T-cell (primary cell): Measurements from ENCODE around the gene WDR37. TPM values are rescaled to one million over a fixed set of nuclear protein-coding genes. Genes with fewer than 3 reads are reported as not detected.

Experiments used
- ATAC-seq, 4 experiments: fragments of 200-7000 bp in 3 of 4; fragments of 150-1000 bp in 1 of 4; cut with Tn5 transposase; replicated peaks in 1 of 4; 1 replicate in 3 of 4; 2 replicates in 1 of 4; pipeline ENCODE4 v1.10.0; 2021; ENCODE audit warnings: moderate library complexity in 3 of 4, mild to moderate bottlenecking in 2 of 4, moderate number of reproducible peaks in 1 of 4
- CTCF ChIA-PET, 2 donors: fragments of 300-600 bp; sonication (Branson Sonifier 250); formaldehyde crosslinking; loops; one replicate each; lab custom pipeline; 2022; ENCODE audit warnings: antibody characterized with exemption in 2 of 2; lab: Charles Lee
- POLR2A ChIA-PET, 2 donors: fragments of 300-600 bp; sonication (Branson Sonifier 250); formaldehyde crosslinking; loops; one replicate each; lab custom pipeline; 2022; ENCODE audit warnings: antibody characterized with exemption in 2 of 2; lab: Charles Lee
- DNase-seq, 35 experiments: peaks; one replicate each; pipeline versions ENCODE4 v3.0.0 to v3.0.0-alpha.2; 2013 to 2023
- H3K27ac ChIP-seq: one replicate; pipeline ENCODE4 v1.5.1; 2013; ENCODE audit warnings: low read length
- H3K27me3 ChIP-seq, 2 experiments: replicated peaks in 1 of 2; 1 replicate in 1 of 2; 2 replicates in 1 of 2; pipeline versions ENCODE4 v1.6.1 to v1.7.0; 2013; ENCODE audit warnings: low read length in 1 of 2, mixed read lengths in 1 of 2; ENCODE audit not compliant: control insufficient read depth in 2 of 2, insufficient read depth in 2 of 2; ENCODE audit errors: extremely low read depth in 1 of 2
- H3K36me3 ChIP-seq, 2 donors: 1 replicate in 1 of 2; 2 replicates in 1 of 2; pipeline versions ENCODE4 v1.6.1 to v1.7.0; 2013; ENCODE audit warnings: low read length in 1 of 2; ENCODE audit not compliant: control insufficient read depth in 2 of 2, insufficient read depth in 1 of 2; ENCODE audit errors: extremely low read depth in 1 of 2
- H3K4me1 ChIP-seq, 2 experiments: 1 replicate in 1 of 2; 2 replicates in 1 of 2; pipeline versions ENCODE4 v1.6.1 to v1.7.0; 2013; ENCODE audit warnings: low read length in 2 of 2, mixed read lengths in 1 of 2; ENCODE audit not compliant: insufficient read depth in 2 of 2, control insufficient read depth in 1 of 2; ENCODE audit errors: extremely low read depth in 1 of 2
- H3K4me3 ChIP-seq, 2 donors: 1 replicate in 1 of 2; 2 replicates in 1 of 2; pipeline versions ENCODE4 v1.5.1 to v1.7.0; 2013; ENCODE audit warnings: mild to moderate bottlenecking in 2 of 2, low read length in 1 of 2, moderate library complexity in 1 of 2; ENCODE audit not compliant: control insufficient read depth in 1 of 2; ENCODE audit errors: extremely low read depth in 1 of 2
- H3K9me3 ChIP-seq: 2 replicates; pipeline ENCODE4 v1.7.0; 2013
- H3K27ac Mint-ChIP-seq, 2 donors: one replicate each; pipeline ENCODE4 v1.8.0; 2020 to 2021; ENCODE audit warnings: mild to moderate bottlenecking in 2 of 2, mixed read lengths in 2 of 2
- H3K27me3 Mint-ChIP-seq, 2 donors: one replicate each; pipeline ENCODE4 v1.8.0; 2021 to 2022; ENCODE audit warnings: mixed read lengths in 2 of 2
- H3K36me3 Mint-ChIP-seq: one replicate; pipeline ENCODE4 v1.8.0; 2021; ENCODE audit warnings: mixed read lengths
- H3K4me1 Mint-ChIP-seq, 3 donors: one replicate each; pipeline ENCODE4 v1.8.0; 2020 to 2022; ENCODE audit warnings: mixed read lengths in 3 of 3, mild to moderate bottlenecking in 1 of 3
- H3K4me3 Mint-ChIP-seq, 3 donors: one replicate each; pipeline ENCODE4 v1.8.0; 2020 to 2022; ENCODE audit warnings: mild to moderate bottlenecking in 3 of 3, mixed read lengths in 3 of 3, moderate library complexity in 3 of 3
- H3K9me3 Mint-ChIP-seq, 3 donors: one replicate each; pipeline ENCODE4 v1.8.0; 2020 to 2022; ENCODE audit warnings: mixed read lengths in 3 of 3
- WGBS: methylation state at CpG from one replicate; pipeline ENCODE4 v1.1.5; 2013; ENCODE audit warnings: missing lambda C conversion rate; ENCODE audit not compliant: insufficient coverage; 5-methylcytosine and 5-hydroxymethylcytosine counted together
- total RNA-seq, 35 experiments: library from RNA in 6 of 35; stranded (reverse) in 6 of 35; fragments of 120-200 nt in 1 of 35; gene quantifications; one replicate each; pipeline versions ENCODE4 v1.2.1 to v1.2.4 and lab custom pipeline; 2013 to 2026

The WDR37 gene
- total RNA-seq, 5 donors from 2014 or later (not counting 1 experiment from before 2014, with no cell fraction given), result 34.6 to 40.4 (median 37.3) TPM

GRCh38 chr10:1147810-1148209, 91.6 kb downstream of the WDR37 start:
- ATAC-seq (no peak), DNase-seq (no peak)
- peaks cover 9 to 14% (median 13%) of the 10 kb centered on the region in 3 donors for H3K9me3 Mint-ChIP-seq
- no peak overlapping the region for H3K4me3 Mint-ChIP-seq
- Histone ChIP-seq H3K27me3 (peaks cover 0 to 26% of the 10 kb centered on the region in 2 experiments), H3K9me3 (no peaks in the 10 kb centered on the region), H3K4me1 (no peaks in the 10 kb centered on the region), H3K27ac (no peak overlapping the region), H3K4me3 (no peak overlapping the region), H3K36me3 (no peaks in the 10 kb centered on the region)
- H3K4me1 Mint-ChIP-seq, result peaks cover 2 to 20% (median 8%) of the 10 kb centered on the region in 3 donors
- no peak overlapping the region for H3K27ac Mint-ChIP-seq
- ChIA-PET POLR2A (no interaction called here), CTCF (no interaction called here)
- H3K27me3 Mint-ChIP-seq, result peaks cover 0 to 3% of the 10 kb centered on the region in 2 donors
- peaks cover 6% of the 10 kb centered on the region for H3K36me3 Mint-ChIP-seq
- 80% methylated on average over 1 of the region's 5 CpGs for WGBS

- no peak overlapping the region for H3K27ac Mint-ChIP-seq
- no peaks in the 10 kb centered on the region for H3K9me3 ChIP-seq
- no peak overlapping the region for H3K4me3 ChIP-seq
- no peak overlapping the region for H3K4me3 Mint-ChIP-seq
- H3K27me3 ChIP-seq, result peaks cover 0 to 26% of the 10 kb centered on the region in 2 experiments
- H3K9me3 Mint-ChIP-seq, result peaks cover 9 to 14% (median 13%) of the 10 kb centered on the region in 3 donors
- DNase-seq (no peak), ATAC-seq (no peak)
- H3K4me1 ChIP-seq, result no peaks in the 10 kb centered on the region
- WGBS, result 91% methylated on average over 13 of the region's 17 CpGs
- ChIA-PET POLR2A (no interaction called here), CTCF (interaction anchor here (0.7 to 1.0 kb wide), 2 partner anchors 39 to 501 kb away, joined by 3 to 4 read pairs; no protein-coding TSS in a partner anchor)
- H3K36me3 ChIP-seq, result no peaks in the 10 kb centered on the region
- peaks cover 0 to 3% of the 10 kb centered on the region in 2 donors for H3K27me3 Mint-ChIP-seq
- peaks cover 6% of the 10 kb centered on the region for H3K36me3 Mint-ChIP-seq
- H3K27ac ChIP-seq, result no peak overlapping the region
- peaks cover 2 to 20% (median 10%) of the 10 kb centered on the region in 3 donors for H3K4me1 Mint-ChIP-seq
These were observed 92.8 kb downstream of the WDR37 start for GRCh38 chr10:1148855-1149605.

GRCh38 chr10:1149793-1150637, 93.8 kb downstream of the WDR37 start:
- H3K27me3 ChIP-seq, result peaks cover 0 to 28% of the 10 kb centered on the region in 2 experiments
- 72% methylated on average over 15 of the region's 23 CpGs for WGBS
- H3K9me3 ChIP-seq, result no peaks in the 10 kb centered on the region
- Mint-ChIP-seq H3K9me3 (peaks cover 9 to 13% (median 11%) of the 10 kb centered on the region in 3 donors), H3K27ac (no peak overlapping the region), H3K36me3 (peaks cover 6% of the 10 kb centered on the region), H3K27me3 (peaks cover 0 to 3% of the 10 kb centered on the region in 2 donors), H3K4me3 (peak overlapping the region in 1 of 3 donors; percentile 10), H3K4me1 (peaks cover 2 to 20% (median 13%) of the 10 kb centered on the region in 3 donors)
- POLR2A ChIA-PET, result no interaction called here
- peak in 3 of 4 experiments; percentile 45 to 74 (median 58) for ATAC-seq
- peak in 16 of 35 experiments; percentile 3 to 43 (median 15) for DNase-seq
- no peak overlapping the region for H3K27ac ChIP-seq
- H3K36me3 ChIP-seq, result no peaks in the 10 kb centered on the region
- H3K4me1 ChIP-seq, result no peaks in the 10 kb centered on the region
- CTCF ChIA-PET, result interaction anchor here in 1 of 2 donors (1.0 kb wide), 1 partner anchor 40 kb away, joined by 4 read pairs; no protein-coding TSS in a partner anchor
- H3K4me3 ChIP-seq, result no peak overlapping the region

- H3K9me3 Mint-ChIP-seq, result peaks cover 9 to 13% (median 11%) of the 10 kb centered on the region in 3 donors
- Histone ChIP-seq H3K27me3 (peaks cover 0 to 28% of the 10 kb centered on the region in 2 experiments), H3K36me3 (no peaks in the 10 kb centered on the region), H3K27ac (no peak overlapping the region), H3K4me3 (no peak overlapping the region), H3K4me1 (no peaks in the 10 kb centered on the region), H3K9me3 (no peaks in the 10 kb centered on the region)
- H3K27ac Mint-ChIP-seq, result no peak overlapping the region
- ChIA-PET CTCF (no interaction called here), POLR2A (no interaction called here)
- H3K36me3 Mint-ChIP-seq, result peaks cover 6% of the 10 kb centered on the region
- 84% methylated on average over 13 of the region's 13 CpGs for WGBS
- H3K4me1 Mint-ChIP-seq, result peaks cover 2 to 20% (median 13%) of the 10 kb centered on the region in 3 donors
- no peak for ATAC-seq
- H3K4me3 Mint-ChIP-seq, result no peak overlapping the region
- H3K27me3 Mint-ChIP-seq, result peaks cover 0 to 3% of the 10 kb centered on the region in 2 donors
- peak in 1 of 35 experiments; percentile 14 for DNase-seq
These were observed 94.4 kb downstream of the WDR37 start for GRCh38 chr10:1150638-1150955.

- DNase-seq (peak in 1 of 35 experiments; percentile 20), ATAC-seq (no peak)
- WGBS, result 85% methylated on average over 7 of the region's 15 CpGs
- Mint-ChIP-seq H3K4me3 (no peak overlapping the region), H3K4me1 (peaks cover 2 to 20% (median 13%) of the 10 kb centered on the region in 3 donors), H3K36me3 (peaks cover 3% of the 10 kb centered on the region), H3K9me3 (peaks cover 5 to 7% (median 7%) of the 10 kb centered on the region in 3 donors), H3K27me3 (peaks cover 0 to 3% of the 10 kb centered on the region in 2 donors), H3K27ac (no peak overlapping the region)
- Histone ChIP-seq H3K4me1 (no peaks in the 10 kb centered on the region), H3K4me3 (no peak overlapping the region), H3K9me3 (no peaks in the 10 kb centered on the region), H3K36me3 (no peaks in the 10 kb centered on the region), H3K27ac (no peak overlapping the region), H3K27me3 (peaks cover 0 to 32% of the 10 kb centered on the region in 2 experiments)
- CTCF ChIA-PET, result no interaction called here
- POLR2A ChIA-PET, result no interaction called here
These were observed 95.2 kb downstream of the WDR37 start for GRCh38 chr10:1151076-1152033.
